Measurements from ENCODE around the gene SLC50A1.
A peak's percentile ranks its signal among the peaks of the same experiment; 100 is the strongest.

Gene SLC50A1

DNA sequence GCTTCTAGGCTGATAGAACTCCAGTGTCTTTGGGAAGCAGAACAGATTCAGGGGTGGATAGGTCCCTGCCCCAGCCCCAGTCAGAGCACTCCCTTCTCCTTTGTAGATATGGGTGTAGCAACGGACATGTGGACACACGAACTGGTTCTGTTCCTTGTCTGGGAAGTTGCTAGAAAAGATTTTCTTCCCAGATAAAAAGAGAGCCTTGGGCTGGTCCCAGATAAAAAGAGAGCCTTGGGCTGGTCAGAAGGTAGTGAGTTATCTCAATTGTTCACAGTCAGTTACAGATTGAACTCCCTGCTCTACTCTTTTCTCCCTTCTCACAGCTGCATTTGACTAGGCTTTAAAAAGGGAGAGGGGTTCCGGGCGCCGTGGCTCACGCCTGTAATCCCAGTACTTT is 15.4 kb upstream of the SLC50A1 start:
- H3K36me3 Mint-ChIP-seq (ENCODE audit: low read depth) = no peaks in the 10 kb centered on the region
- H3K4me3 Mint-ChIP-seq = no peak overlapping the region
- TF ChIP-seq, protein P1, sequence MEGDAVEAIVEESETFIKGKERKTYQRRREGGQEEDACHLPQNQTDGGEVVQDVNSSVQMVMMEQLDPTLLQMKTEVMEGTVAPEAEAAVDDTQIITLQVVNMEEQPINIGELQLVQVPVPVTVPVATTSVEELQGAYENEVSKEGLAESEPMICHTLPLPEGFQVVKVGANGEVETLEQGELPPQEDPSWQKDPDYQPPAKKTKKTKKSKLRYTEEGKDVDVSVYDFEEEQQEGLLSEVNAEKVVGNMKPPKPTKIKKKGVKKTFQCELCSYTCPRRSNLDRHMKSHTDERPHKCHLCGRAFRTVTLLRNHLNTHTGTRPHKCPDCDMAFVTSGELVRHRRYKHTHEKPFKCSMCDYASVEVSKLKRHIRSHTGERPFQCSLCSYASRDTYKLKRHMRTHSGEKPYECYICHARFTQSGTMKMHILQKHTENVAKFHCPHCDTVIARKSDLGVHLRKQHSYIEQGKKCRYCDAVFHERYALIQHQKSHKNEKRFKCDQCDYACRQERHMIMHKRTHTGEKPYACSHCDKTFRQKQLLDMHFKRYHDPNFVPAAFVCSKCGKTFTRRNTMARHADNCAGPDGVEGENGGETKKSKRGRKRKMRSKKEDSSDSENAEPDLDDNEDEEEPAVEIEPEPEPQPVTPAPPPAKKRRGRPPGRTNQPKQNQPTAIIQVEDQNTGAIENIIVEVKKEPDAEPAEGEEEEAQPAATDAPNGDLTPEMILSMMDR (IDR thresholded peaks at IDR 0.05) = no peak
- DNase-seq = no peak
- H3K27me3 Mint-ChIP-seq (ENCODE audit: low read depth, poor library complexity) = peaks cover 45% of the 10 kb centered on the region
- H3K27ac Mint-ChIP-seq = no peak overlapping the region
- peaks cover 23% of the 10 kb centered on the region for H3K4me1 Mint-ChIP-seq
- H3K9me3 Mint-ChIP-seq = no peaks in the 10 kb centered on the region

DNA sequence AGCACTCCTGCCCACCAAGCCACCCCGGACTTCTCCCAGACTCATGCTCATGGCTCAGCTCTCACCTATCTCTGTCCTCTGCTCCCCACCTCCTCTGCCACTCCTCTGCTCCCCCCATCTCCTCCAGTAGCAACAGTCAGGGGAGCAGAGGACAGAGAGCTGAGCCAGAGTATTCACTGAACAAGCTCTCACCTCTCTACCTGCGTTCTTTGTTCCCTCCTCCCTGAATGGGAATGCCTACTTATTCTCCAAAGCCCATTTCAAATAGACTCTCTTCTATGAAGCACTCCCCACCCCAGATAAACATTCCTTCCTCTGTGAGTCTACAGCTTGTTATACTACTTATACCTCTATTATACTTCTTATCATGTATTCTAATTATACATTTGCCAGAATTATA is 14.4 kb upstream of the SLC50A1 start:
- Mint-ChIP-seq H3K36me3 (ENCODE audit: low read depth) (no peaks in the 10 kb centered on the region), H3K27me3 (ENCODE audit: low read depth, poor library complexity) (peaks cover 47% of the 10 kb centered on the region), H3K4me3 (no peak overlapping the region), H3K9me3 (no peaks in the 10 kb centered on the region), H3K27ac (no peak overlapping the region), H3K4me1 (peaks cover 29% of the 10 kb centered on the region)
- TF ChIP-seq, protein P1 (IDR thresholded peaks at IDR 0.05) = no peak
- no peak for DNase-seq

DNA sequence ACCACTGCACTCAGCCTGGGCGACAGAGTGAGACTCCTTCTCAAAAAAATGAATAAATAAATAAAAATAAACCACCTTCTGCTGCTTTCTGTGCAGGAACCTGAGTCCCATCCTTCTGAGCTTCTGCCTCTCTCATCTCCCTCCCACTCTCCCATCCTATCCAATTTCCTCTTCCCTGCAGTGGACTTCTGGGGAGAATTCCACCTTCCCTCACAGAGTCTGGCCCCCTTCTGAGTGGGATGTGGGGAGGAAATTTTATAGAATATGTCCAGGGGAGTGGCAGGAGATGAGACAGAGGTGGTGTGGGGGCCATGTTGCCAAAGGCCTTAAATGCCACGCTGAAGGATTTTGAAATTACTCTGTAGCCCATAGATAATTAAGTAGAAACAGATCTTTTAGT is 13.3 kb upstream of the SLC50A1 start:
- no peaks in the 10 kb centered on the region for H3K36me3 Mint-ChIP-seq (ENCODE audit: low read depth)
- TF ChIP-seq, protein P1 (IDR thresholded peaks at IDR 0.05) = no peak
- no peak overlapping the region for H3K27ac Mint-ChIP-seq
- no peak for DNase-seq
- peaks cover 39% of the 10 kb centered on the region for H3K4me1 Mint-ChIP-seq
- no peaks in the 10 kb centered on the region for H3K9me3 Mint-ChIP-seq
- peaks cover 47% of the 10 kb centered on the region for H3K27me3 Mint-ChIP-seq (ENCODE audit: low read depth, poor library complexity)
- H3K4me3 Mint-ChIP-seq = no peak overlapping the region

DNA sequence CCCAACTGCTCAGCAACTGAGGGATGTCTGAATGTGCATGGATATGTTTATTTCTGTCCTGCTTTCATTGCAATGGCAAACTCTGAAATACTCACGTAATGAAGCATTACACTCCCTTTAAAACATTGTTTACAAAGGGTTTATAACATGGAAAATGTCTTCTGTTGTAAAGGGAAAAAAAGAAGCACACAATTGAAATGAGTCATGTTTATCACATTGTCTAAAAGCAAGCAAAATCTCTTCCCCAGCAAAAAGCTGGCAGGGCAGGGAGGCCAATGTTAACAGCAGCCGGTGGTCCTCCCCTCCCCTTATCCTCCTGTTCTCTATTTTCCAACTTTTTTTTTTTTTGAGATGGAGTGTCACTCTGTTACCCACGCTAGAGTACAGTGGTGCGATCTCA is 11.9 kb upstream of the SLC50A1 start:
- H3K27me3 Mint-ChIP-seq (ENCODE audit: low read depth, poor library complexity) = peaks cover 47% of the 10 kb centered on the region
- H3K4me3 Mint-ChIP-seq = no peak overlapping the region

DNA sequence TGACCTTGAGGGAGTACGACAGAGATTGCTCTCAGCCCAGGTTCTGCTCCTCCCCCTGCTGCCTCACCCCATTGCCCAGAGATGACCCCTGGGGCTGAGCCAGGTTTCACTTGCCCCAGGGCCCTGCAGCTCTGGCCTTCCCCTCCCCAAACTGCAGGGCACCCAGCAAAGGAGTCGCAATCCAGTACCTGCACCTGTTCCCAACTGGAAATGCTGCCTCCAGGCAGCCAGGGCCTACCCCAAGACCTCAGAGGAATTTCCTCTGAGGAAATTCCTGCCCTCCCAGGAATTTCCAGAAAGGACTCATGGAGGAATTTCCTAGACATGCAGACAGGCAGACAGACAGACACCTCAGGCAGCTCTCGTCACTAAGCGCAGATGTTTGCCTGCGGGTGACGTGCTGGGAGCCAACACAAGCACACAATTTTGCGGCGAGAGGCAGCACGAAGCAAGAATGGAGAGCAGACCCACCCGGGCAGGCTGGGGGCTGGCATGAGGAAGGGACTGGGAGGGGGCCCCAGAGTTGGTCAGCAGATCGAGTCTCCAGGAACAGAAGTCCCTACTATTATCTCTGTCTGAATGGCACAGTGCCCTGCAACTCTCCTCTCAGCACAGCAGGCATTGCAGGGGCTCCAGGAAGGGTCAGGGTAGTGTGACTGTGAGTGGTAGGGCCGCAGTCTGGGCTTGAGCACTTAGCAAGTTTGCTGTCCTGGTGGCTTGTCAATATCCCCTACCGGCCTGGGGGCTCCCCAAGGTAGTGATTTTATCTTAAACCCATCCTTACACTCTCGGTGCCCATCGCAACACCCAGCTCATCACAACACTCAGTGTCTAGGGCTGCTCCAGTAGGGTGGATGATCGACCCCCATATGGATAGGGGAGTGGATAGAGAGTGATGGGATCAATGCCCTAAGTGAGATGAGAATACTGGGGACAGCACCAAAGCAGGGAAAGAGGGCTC is 10.9 kb upstream of the SLC50A1 start:
- no peaks in the 10 kb centered on the region for H3K36me3 Mint-ChIP-seq (ENCODE audit: low read depth)
- H3K27me3 Mint-ChIP-seq (ENCODE audit: low read depth, poor library complexity) = peaks cover 41% of the 10 kb centered on the region
- no peak for DNase-seq
- H3K4me3 Mint-ChIP-seq = no peak overlapping the region
- peak overlapping the region; percentile 38 for H3K27ac Mint-ChIP-seq
- TF ChIP-seq, protein P1 (IDR thresholded peaks at IDR 0.05) = no peak
- H3K4me1 Mint-ChIP-seq = peaks cover 61% of the 10 kb centered on the region
- H3K9me3 Mint-ChIP-seq = no peaks in the 10 kb centered on the region

More for the DNA sequence above, 11.9 kb upstream of the SLC50A1 start:
- H3K4me1 Mint-ChIP-seq = peaks cover 51% of the 10 kb centered on the region
- TF ChIP-seq, protein P1 (IDR thresholded peaks at IDR 0.05) = no peak
- H3K36me3 Mint-ChIP-seq (ENCODE audit: low read depth) = no peaks in the 10 kb centered on the region
- no peaks in the 10 kb centered on the region for H3K9me3 Mint-ChIP-seq
- DNase-seq = no peak
- no peak overlapping the region for H3K27ac Mint-ChIP-seq
